Measurements from ENCODE around the gene KCNC1.

Gene KCNC1

DNA sequence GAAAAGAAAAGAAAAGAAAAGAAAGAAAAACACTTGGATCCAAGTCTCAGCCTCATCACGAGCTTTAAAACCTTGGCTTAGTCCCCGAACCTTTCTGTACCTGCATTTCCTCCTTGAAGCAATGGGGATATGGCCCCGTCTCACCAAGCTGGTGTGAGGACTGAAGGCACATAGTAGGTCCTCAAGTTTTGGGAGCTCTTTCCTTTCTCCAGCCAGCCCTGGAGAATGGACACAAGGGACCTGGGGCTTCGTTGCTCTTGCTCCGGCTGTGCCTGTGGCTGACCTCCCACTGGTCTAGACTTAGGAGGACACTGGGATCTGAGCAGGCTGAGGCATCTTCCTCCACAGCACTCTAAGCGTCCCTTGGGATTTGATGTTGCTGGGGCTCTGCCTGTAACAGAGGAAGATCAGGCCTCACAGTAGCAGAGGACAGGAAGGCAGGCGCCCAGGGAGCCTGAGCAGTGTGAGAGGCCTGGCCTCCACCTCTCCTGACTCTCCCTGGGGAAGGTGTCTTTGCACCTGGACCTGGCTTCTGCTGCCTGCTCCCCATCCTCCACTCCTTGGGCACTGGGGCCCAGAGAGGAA lies 32.8 kb downstream of the KCNC1 start:
- no peak overlapping the region for H3K4me3 ChIP-seq
- no peaks in the 10 kb centered on the region for H3K4me1 ChIP-seq
- no peak overlapping the region for H3K27ac ChIP-seq
- H3K36me3 ChIP-seq: no peaks in the 10 kb centered on the region
- DNase-seq: no peak
- TF ChIP-seq, protein P1, sequence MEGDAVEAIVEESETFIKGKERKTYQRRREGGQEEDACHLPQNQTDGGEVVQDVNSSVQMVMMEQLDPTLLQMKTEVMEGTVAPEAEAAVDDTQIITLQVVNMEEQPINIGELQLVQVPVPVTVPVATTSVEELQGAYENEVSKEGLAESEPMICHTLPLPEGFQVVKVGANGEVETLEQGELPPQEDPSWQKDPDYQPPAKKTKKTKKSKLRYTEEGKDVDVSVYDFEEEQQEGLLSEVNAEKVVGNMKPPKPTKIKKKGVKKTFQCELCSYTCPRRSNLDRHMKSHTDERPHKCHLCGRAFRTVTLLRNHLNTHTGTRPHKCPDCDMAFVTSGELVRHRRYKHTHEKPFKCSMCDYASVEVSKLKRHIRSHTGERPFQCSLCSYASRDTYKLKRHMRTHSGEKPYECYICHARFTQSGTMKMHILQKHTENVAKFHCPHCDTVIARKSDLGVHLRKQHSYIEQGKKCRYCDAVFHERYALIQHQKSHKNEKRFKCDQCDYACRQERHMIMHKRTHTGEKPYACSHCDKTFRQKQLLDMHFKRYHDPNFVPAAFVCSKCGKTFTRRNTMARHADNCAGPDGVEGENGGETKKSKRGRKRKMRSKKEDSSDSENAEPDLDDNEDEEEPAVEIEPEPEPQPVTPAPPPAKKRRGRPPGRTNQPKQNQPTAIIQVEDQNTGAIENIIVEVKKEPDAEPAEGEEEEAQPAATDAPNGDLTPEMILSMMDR (IDR thresholded peaks at IDR 0.05): no peak
- no peaks in the 10 kb centered on the region for H3K9me3 ChIP-seq
- intact Hi-C loops (cut with DNase I; ENCODE audit: low total_unique reads): no loop called here
- H3K27me3 ChIP-seq: peaks cover 0 to 20% of the 10 kb centered on the region in 2 donors

DNA sequence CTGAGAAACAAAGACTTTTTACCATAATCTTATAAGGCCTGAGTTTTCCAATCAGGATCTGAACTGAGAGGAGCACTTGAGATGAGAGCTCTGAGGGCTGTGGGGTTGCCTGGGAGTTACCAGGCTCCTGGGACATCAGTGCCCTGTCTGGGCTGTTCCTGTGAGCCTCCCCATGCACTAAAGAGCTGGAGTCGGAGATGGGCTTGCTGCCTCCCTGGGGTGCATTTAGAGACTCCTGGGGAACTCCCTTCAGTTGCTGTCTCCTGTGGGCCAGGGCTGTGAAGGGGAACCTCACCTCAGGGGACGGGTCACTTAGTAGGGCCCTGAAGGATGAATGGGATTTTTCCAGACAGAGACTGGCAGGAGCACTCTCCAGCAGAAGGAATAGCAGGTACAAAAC lies 33.3 kb downstream of the KCNC1 start:
- Histone ChIP-seq H3K4me3 (no peak overlapping the region), H3K9me3 (no peaks in the 10 kb centered on the region), H3K27me3 (peaks cover 0 to 20% of the 10 kb centered on the region in 2 donors), H3K36me3 (no peaks in the 10 kb centered on the region), H3K27ac (no peak overlapping the region), H3K4me1 (no peaks in the 10 kb centered on the region)
- intact Hi-C loops (cut with DNase I; ENCODE audit: low total_unique reads): no loop called here
- no peak for DNase-seq
- TF ChIP-seq, protein P1 (IDR thresholded peaks at IDR 0.05): no peak

DNA sequence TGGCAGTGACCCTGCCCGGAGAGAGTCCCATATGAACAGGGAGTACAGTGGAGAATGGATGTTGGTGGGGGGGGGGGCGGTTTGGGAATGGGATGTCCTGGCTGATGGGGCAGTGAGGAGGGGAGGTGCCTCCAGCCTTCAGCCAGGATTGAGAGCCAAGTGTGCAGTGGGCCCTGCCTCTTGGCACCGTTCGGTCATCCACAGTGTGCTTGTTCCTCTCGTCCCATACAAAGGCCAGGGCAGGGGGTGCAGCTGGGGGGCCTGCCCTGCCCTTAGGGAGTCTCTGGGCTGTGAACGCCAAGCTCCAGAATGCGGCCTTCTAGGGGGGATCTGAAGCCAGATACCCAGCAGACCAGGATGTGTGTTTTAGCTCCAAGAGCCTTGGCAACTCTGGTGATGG lies 34.0 kb downstream of the KCNC1 start:
- Histone ChIP-seq H3K27ac (no peak overlapping the region), H3K9me3 (no peaks in the 10 kb centered on the region), H3K27me3 (peaks cover 0 to 20% of the 10 kb centered on the region in 2 donors), H3K36me3 (no peaks in the 10 kb centered on the region), H3K4me1 (no peaks in the 10 kb centered on the region), H3K4me3 (no peak overlapping the region)
- intact Hi-C loops (cut with DNase I; ENCODE audit: low total_unique reads): no loop called here
- TF ChIP-seq, protein P1 (IDR thresholded peaks at IDR 0.05): no peak
- no peak for DNase-seq

DNA sequence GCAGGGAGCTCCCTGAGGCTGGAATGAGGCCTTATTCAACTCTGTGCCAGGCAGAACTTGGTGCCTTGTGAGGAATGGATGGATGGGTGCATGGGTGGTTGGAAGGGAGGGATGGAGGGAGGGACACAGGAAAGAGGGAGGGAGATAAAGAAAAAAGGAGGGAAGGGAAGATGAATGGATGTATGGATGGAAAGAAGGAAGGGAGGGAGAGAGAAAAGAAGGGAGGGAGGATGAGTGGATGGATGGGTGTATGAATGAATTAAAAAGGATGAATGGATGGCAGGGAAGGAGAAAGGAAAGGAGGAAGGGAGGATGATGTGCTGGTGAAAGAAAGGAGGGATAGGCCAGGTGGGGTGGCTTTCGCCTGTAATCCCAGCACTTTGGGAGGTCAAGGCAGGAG lies 34.6 kb downstream of the KCNC1 start:
- no peaks in the 10 kb centered on the region for H3K9me3 ChIP-seq
- no peaks in the 10 kb centered on the region for H3K36me3 ChIP-seq
- H3K27ac ChIP-seq: no peak overlapping the region
- H3K4me3 ChIP-seq: no peak overlapping the region
- TF ChIP-seq, protein P1 (IDR thresholded peaks at IDR 0.05): no peak
- H3K4me1 ChIP-seq: no peaks in the 10 kb centered on the region
- DNase-seq: no peak
- H3K27me3 ChIP-seq: peaks cover 0 to 20% of the 10 kb centered on the region in 2 donors
- intact Hi-C loops (cut with DNase I; ENCODE audit: low total_unique reads): no loop called here

DNA sequence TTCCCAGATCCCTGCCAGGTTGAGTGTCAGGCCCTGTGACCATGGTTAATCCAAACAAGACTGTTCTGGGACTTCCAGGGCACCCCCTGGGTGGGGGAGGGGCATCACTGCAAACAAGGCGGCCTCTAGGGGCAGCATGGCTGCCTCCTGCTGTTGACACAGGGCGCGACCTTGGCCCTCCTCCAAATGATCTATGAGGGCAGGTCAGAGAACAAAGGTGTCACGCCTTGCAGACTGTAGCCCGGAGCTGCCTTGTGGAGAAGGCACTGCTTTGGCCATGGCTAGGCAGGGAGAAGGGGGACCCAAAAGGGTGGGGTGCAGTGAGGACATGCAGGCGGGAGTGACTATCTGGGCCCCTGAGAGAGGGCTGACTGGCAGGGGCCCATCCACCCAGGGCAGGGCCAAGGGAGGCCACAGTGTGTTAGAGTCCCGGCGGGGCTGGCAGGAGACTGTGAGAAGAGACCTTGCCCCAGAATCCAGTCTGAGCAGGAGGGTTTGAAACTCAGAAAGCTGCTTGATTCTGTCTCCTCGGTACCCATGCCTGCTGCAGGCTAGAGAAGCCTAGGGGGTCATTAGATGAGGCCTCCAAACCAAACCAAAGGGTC lies 35.6 kb downstream of the KCNC1 start:
- Histone ChIP-seq H3K27me3 (peaks cover 0 to 11% of the 10 kb centered on the region in 2 donors), H3K4me1 (no peaks in the 10 kb centered on the region), H3K4me3 (no peak overlapping the region), H3K36me3 (no peaks in the 10 kb centered on the region), H3K9me3 (no peaks in the 10 kb centered on the region), H3K27ac (no peak overlapping the region)
- TF ChIP-seq, protein P1 (IDR thresholded peaks at IDR 0.05): no peak
- intact Hi-C loops (cut with DNase I; ENCODE audit: low total_unique reads): no loop called here
- DNase-seq: no peak

Measured in tibial artery (tissue), 4 donors.